CD4-positive, alpha-beta T cell treated with Interleukin-15 for 4 hours (primary cell): Measurements from ENCODE around the gene JPH4.

Experiments
- DNase-seq: peaks from one replicate; pipeline ENCODE4 v3.0.0-alpha.2; 2020; ENCODE audit warnings: low spot score

JPH4 gene

GRCh38 chr14:23579739-23580138, 1.1 kb upstream of the JPH4 start:
- no peak for DNase-seq

DNA sequence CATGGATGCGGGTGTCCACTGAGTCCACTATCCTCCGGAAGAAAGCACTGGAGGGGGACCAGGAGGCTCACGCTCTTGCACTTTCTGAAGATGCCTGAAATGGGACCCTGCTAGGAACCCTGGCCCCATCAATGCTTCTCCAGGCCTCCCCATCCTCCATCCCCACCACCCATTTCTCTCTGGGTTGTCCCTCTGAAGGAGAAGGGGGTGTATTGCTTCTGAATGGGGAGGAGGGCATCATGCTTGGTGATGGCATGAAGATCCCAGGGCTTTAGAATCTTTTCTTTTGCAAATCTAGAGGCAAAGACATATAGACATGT, 681 bp upstream of the JPH4 start:
- DNase-seq = no peak

DNA sequence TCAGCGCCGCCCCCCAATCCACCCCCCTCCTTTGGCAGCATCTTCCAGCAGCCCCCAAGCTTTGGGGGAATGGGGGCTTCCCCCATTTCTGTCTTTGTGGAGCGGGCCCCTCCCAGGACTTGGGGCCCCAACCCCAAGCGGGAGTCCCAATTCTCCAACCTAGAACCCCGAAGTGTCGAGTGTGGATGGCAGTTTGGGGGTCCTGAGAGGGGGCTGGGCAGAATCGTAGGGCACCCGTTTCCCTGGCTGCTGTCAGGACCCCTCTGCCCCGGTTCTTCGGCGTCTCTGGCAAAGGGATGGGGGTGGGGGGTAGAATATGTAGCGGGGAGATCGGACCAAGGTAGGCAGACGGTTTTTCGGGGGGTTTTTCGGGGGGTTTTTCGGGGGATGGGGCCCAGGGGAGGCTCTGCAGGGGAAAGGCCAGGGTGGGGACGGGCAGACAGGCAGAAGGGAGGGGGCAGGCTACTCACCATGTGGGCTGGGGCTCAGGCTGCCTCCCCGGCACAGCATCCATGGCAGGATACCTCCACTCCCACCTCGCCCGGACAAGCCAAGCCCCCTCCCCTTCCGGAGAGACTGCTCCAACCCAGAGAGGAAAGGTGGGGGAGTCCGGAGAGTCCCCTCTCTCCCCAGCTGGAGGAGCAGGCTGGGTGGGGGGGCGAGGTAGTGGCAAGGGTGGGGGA, 739 bp downstream of the JPH4 start:
- DNase-seq = no peak

DNA sequence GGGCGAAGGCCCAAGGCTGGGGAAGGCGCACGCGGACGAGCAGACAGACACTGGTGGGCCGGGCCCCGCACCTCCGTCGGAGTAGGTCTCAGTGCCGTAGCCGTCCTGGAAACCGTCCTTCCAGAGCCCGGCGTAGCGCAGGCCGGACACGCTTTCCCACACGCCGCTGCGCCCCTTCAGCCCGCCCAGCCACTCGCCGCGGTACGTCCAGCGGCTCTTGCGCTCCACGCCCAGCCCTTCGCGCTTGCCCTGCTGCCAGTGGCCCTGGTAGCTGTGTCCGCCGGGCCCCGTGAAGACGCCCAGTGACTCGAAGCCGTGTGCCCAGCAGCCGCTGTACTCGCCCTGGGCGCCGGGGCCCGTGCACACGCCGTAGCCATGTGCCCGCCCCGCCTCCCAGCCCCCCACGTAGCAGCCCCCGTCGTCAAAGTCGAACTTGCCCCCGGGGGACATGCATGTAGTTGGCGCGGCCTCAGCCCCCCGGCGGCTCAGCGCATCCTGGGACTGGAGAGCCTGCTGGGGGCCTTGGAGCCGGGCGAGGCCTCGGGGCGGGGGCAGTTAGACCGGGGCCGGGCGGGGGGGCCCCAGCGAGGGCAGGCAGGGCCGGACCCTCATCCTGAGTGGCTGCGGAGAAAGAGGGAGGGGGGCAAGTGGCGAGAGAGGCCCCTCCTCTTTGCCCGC, 1.4 kb downstream of the JPH4 start:
- DNase-seq = no peak

DNA sequence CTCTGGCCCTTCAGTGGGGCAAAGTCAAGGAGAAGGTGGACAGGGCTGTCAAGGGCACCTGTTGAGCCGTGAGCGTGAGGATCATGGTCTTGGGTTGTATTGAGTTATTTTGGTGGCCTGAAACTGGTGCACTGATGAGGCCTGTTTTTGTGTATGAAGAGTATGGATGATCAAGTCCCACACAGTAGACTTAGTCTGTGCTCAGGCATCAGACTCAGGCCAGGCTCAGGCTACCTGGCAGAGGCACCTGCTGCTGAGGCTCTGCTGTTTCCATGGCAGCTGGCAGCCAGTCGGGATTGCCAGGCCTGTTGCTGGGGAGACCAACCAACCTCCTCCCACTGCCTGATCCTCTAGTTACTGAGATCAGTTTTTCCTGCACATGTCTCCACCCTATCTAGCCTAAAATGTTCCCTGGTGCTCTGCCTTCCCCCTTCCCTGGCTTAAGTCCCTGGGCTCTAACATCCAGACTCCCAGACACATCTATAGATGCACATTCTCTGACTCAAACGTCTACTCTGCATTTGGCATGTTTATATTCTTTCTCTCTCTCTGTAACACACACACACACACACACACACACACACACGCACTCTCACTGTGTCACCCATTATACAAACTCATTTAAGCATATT, 5.1 kb downstream of the JPH4 start:
- DNase-seq = no peak

- no peak for DNase-seq
Observed at GRCh38 chr14:23572836-23573235, 5.8 kb downstream of the JPH4 start.

- no peak for DNase-seq
Observed at GRCh38 chr14:23572524-23572828, 6.1 kb downstream of the JPH4 start.

- DNase-seq = no peak
Observed at GRCh38 chr14:23571701-23572523, 6.7 kb downstream of the JPH4 start.

DNA sequence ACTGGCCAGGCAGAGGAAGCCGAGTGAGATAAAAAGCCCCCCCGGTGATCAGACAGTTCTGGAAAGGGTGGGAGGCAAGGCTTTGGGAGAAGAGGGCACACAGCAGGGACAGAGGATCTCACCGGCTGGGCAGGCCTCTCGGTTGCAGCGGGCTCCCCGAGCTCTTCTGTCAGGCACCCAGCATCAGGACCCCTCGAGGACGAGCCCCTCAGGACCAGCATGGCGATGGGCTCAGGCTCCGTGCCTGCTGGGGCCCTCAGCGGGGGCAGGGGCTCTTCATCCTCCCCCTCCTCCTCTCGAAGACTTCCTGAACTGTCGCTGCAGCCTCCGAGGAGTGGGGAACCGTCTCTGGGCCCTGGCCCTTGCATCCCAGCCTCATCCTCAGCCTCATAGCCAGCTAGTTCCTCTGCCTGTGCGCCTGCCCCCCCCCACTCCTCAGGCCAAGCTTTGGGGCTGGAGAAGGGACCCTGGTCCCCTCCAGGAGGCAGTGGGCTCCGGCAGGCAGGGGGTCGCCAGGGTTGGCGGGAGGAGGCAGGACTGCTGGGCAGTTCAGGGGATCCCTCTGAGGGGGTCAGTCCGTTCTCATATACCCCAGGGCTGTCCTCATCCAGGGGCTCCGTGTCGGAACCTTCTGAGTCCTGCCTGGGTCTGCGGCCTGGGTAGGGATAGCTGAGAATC, 7.6 kb downstream of the JPH4 start:
- no peak for DNase-seq

DNA sequence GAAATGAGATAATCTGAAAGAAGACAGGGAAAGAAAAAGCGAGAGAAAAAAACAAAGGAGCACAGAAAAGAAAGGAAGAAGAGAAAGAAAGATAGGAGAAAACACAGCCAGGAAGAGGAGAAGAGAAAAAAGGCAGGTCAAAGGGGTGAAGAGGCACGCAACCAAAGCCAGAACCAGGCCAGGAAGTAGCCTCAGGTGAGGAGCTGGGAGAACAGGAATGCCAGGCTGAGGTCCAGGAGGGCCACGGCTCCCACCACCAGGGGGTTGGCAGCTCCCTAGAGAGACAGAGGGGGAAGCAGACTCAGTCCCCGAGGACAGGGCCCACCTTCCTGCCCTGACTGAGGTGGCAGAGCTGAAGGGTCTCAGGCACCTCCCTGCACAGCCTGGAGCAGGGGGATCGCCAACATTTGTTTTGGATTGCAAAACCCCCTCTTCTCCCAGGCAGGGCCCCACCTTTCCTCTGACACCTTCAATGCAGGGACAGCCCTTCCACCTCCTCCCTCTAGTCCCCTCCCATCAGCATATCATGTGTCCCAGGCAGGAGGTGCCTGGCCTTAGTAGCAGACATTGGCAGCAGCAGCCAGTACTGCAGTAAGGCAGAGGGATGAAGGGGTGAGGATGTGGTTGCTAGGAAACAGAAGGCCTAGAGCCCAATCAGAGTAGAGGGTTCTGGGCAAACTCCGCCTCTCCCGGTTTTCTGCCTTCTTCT, 9.0 kb downstream of the JPH4 start:
- DNase-seq = no peak

GRCh38 chr14:23568600-23569331, 9.8 kb downstream of the JPH4 start:
- DNase-seq = no peak

GRCh38 chr14:23568021-23568599, 10.5 kb downstream of the JPH4 start:
- DNase-seq = no peak

DNA sequence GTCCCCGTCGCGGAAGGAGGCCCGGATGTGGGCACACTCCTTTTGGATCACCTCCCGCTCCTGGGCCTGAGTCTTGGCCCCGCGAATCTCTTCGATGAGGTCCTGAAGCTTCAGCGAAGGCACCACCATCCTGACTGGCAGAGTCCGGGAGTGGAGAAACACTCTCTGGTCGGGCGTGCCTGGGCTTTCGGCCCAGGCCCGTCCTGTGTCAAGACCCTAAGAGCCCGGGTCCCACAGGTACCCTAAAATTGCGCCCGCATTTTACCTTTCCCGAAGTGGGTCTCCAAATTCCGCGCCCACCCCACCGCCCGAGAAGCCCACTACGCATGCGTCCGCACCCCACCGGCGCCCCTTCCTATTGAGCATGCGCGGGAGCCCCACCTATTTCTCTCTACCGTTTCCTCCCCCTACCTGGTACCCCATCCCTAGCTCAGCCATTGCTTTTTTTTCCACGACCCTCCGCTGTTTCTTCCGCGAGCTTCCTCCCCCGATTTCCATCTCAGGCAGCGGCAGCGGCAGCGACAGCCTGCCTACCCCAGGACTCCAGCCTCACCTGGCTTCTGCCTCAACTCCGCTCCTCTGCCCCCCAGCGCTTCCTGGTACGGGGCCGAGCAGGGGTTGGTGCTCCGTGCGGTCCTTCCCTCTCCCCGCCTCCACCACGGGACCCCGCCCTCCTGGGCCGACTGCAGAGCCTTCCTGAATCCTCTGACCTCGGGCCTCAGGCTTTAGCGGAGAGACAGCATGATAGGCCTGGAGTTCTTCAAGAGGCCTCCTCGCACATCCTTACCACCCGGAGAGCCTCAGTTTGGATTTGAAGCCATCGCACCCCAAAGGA, 11.2 kb downstream of the JPH4 start, which contains the start of gene AP1G2:
AP1G2 (minus strand) TSS at position 606 of the 835 bp plus-strand sequence; CDS start at position 129, 477 bp downstream.
- DNase-seq = peak; percentile 88

GRCh38 chr14:23566778-23567185, 11.8 kb downstream of the JPH4 start:
- DNase-seq = no peak

- DNase-seq = no peak
Observed at GRCh38 chr14:23566112-23566777, 12.3 kb downstream of the JPH4 start.

GRCh38 chr14:23565626-23566025, 13.0 kb downstream of the JPH4 start:
- no peak for DNase-seq

GRCh38 chr14:23564876-23565275, 13.7 kb downstream of the JPH4 start:
- no peak for DNase-seq

DNA sequence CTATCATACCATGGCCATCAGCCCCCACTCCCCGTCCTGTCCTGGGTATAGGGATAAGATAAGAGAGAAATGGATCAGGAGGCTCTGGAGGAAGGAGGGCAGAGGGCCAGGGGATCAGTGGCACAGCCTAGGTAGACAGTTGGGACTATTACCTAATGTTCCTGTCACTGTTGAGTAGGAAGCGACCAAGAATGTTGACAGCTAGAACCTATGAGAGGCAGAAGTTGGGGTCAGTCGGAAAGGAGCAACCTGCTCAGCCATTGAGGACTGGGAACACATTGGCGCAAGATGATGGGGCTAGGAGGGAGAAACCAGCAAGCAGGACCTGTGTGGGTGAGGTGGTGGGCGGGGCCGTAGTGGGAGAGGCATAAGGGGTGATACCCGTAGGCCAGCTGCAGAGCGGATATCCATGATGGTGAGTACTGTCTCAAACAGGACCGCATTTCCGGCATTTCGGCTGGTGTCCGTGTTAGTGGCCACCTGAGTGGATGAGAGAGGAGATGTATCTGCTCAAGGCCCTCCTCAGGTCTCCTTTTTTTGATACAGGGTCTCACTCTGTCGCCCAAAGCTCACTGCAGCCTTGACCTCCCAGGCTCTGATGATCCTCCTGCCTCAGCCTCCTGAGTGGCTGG, 14.3 kb downstream of the JPH4 start:
- DNase-seq = no peak
